ENCODE data around the gene NDUFS7.

NDUFS7 gene

GRCh38 chr19:1420590-1420989 lies 36.9 kb downstream of the NDUFS7 start:
- TF ChIP-seq CTCF (IDR thresholded peaks at IDR 0.05; ENCODE audit: low read depth, low read length, missing control alignments): no peak
- H3K4me3 ChIP-seq (replicated peaks; ENCODE audit: low read depth, low read length): no peak overlapping the region
- no peak for DNase-seq (ENCODE audit: extremely low read depth, low read depth)

GRCh38 chr19:1421218-1421957 lies 37.7 kb downstream of the NDUFS7 start:
- no peak for TF ChIP-seq CTCF (IDR thresholded peaks at IDR 0.05; ENCODE audit: low read depth, low read length, missing control alignments)
- no peak for DNase-seq (ENCODE audit: extremely low read depth, low read depth)
- H3K4me3 ChIP-seq (replicated peaks; ENCODE audit: low read depth, low read length): no peak overlapping the region

GRCh38 chr19:1421958-1422305 lies 38.2 kb downstream of the NDUFS7 start:
- no peak for DNase-seq (ENCODE audit: extremely low read depth, low read depth)
- TF ChIP-seq CTCF (IDR thresholded peaks at IDR 0.05; ENCODE audit: low read depth, low read length, missing control alignments): no peak
- no peak overlapping the region for H3K4me3 ChIP-seq (replicated peaks; ENCODE audit: low read depth, low read length)

GRCh38 chr19:1422360-1422759 lies 38.7 kb downstream of the NDUFS7 start:
- no peak for DNase-seq (ENCODE audit: extremely low read depth, low read depth)
- no peak overlapping the region for H3K4me3 ChIP-seq (replicated peaks; ENCODE audit: low read depth, low read length)
- TF ChIP-seq CTCF (IDR thresholded peaks at IDR 0.05; ENCODE audit: low read depth, low read length, missing control alignments): no peak

- no peak overlapping the region for H3K4me3 ChIP-seq (replicated peaks; ENCODE audit: low read depth, low read length)
- no peak for TF ChIP-seq CTCF (IDR thresholded peaks at IDR 0.05; ENCODE audit: low read depth, low read length, missing control alignments)
- DNase-seq (ENCODE audit: extremely low read depth, low read depth): no peak
These were observed 39.2 kb downstream of the NDUFS7 start for GRCh38 chr19:1422943-1423342.

GRCh38 chr19:1423436-1424191 lies 39.9 kb downstream of the NDUFS7 start:
- H3K4me3 ChIP-seq (replicated peaks; ENCODE audit: low read depth, low read length): no peak overlapping the region
- no peak for DNase-seq (ENCODE audit: extremely low read depth, low read depth)
- TF ChIP-seq CTCF (IDR thresholded peaks at IDR 0.05; ENCODE audit: low read depth, low read length, missing control alignments): no peak

All from HFF-Myc (cell line).